GM19023 (cell line): ENCODE data around the gene CLDN24.

ENCODE experiments used
- ATAC-seq: cut with Tn5 transposase; IDR thresholded peaks from one replicate; pipeline ENCODE4 v1.9.1; 2021; ENCODE audit warnings: mild to moderate bottlenecking, moderate library complexity; ENCODE audit not compliant: unreplicated experiment

CLDN24 gene

DNA sequence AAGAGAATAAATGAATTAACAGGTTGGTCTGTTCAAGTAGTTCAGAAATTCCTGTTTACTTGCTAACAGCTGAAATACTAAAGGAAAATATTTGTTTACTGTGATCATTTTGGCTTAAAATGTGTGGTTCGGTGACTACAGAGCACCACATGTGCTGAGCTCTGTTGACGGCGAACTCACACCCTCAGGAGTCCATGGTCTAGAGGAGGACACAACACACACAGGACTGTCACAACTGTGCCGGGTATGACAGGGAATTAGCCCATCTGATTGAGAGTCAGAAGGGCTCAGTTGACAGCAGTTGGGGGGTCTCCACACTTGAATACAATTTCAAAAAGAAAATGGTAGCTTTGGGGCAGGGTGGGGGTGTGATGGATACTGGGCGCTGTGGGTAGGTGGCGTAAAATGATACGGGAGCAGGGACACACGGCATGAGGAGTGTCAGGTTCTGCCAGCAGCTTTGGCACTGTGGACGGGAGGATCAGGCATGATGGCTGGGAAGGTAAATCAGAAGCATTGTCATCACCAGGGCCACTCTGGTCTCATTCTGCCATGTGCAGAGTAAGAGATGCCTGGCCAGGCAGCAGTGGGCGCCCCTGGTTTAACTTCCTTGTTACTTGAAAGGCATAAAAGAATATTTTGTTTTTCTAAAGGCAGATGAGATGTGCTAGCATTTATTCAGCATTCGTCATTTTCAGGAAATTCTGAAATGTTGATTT, 35.5 kb downstream of the CLDN24 start:
- no peak for ATAC-seq

DNA sequence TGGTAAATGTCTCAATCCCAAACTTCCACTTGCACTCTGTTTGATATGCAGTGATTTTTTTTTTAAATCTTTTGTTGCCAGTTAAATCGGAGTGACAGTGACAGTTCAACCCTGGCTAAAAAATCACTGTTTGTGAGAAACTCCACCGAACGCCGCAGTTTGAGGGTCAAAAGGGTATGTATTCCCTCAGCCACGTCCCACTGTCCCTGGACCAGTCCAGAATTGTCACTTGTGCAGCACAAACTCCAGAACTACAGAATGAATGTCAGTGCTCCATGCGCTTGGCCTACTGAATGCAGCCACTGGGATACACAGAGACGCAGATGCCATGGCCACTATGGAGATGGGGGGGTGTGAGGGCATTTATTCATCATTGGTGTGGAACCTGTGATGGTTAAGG, 36.3 kb downstream of the CLDN24 start:
- no peak for ATAC-seq

DNA sequence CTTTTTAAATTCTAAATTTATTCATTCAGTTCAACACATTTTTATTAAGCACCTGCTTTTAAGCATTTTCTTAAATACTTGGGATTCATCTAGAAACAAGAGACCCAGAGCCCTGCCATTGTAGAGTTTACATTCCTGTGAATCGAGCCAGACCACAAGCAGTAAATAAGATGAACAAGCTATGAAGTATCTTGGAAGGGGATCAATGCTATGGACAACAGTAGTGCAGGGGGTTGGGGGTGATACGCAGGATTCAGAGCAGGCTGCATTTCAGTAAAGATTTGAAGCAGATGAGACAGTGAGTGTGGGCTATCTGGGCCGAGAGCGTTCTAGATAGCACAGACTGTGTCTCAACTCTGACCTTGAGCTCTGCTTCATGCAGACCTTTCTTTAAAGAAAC, 37.3 kb downstream of the CLDN24 start:
- ATAC-seq = no peak

DNA sequence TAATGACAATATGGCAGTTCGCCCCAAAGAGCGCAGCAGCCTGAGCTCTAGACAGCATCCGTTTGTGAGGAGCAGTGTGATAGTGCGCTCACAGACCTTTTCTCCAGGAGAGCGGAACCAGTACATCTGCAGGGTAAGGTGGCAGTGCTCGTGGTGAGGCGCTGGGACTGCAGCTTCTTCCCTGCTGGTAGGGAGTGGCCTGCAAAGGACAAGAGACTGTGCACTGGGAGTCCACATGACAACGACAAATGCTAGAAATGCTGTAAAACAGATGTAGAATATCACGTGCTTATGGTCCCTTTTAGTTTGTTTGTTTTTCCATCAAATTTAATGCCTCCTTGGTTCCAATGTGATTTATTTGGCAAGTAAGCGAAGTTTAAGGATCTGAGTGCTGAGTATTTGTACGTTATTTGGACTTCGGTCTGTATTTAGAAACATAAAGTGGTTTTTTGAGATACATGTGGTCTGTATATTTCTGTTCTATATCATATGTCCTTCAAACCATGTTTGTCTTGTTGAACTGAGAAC, 37.9 kb downstream of the CLDN24 start:
- no peak for ATAC-seq

DNA sequence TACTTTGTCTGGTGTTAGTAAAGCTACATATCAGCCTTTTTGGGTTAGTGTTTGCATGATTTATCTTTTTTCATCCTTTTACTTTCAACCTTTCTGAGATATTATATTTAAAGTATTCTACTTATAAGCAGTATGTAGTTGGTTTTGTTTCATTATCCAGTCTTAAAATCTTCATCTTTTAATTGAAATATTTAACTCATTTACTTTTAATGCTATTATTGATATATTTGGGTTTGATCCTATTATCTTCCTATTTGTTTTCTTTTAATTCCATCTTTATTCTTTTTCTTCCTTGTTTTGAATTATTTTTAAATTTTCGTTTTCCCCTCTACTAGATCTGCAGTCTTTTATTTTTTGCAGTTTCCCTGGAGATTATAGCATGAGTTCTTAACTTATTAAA, 46.1 kb downstream of the CLDN24 start:
- ATAC-seq = no peak

DNA sequence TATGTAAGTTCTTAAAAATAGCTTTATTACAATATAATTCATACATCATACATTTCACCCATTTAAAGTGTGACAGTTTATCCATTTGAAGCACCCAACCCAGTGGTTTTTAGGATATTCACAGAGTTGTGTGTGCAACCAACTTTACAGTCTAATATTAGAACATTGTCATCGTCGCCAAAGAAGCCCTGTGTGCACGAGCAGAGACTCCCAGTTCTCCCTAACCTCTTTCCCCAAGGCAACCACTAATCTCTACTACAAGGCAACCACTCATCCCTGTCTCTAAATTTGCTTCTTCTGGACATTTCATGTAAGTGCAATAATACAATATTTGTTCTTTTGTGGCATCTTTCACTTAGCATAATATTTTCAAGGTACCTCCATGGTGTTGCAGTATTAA, 49.8 kb downstream of the CLDN24 start:
- ATAC-seq = no peak
